SJCRH30 (cell line): ENCODE data around the gene ZBED6. TPM values are rescaled to one million over a fixed set of nuclear protein-coding genes. Genes with fewer than 3 reads are reported as not detected.
"Not testable (repeated sequence)": the region's sequence is repeated elsewhere in the genome, so short reads cannot be mapped to it uniquely, and the experiment has no call there.

Source experiments
- DNase-seq, 2 experiments: peaks; one replicate each; pipeline ENCODE4 v3.0.0-alpha.2; 2015 to 2020
- H3K27ac ChIP-seq: fragments of 250-450 bp; sonication (Bioruptor Pico); 2 replicates; pipeline ENCODE4 v1.5.1; 2020; ENCODE audit warnings: mild to moderate bottlenecking, moderate library complexity
- H3K27me3 ChIP-seq: fragments of 250-450 bp; sonication (Bioruptor Pico); 2 replicates; pipeline ENCODE4 v1.5.1; 2020; ENCODE audit warnings: mild to moderate bottlenecking, moderate library complexity
- H3K36me3 ChIP-seq: fragments of 250-450 bp; sonication (Bioruptor Pico); 2 replicates; pipeline ENCODE4 v1.5.1; 2020; ENCODE audit warnings: mild to moderate bottlenecking, moderate library complexity
- H3K4me1 ChIP-seq: fragments of 250-450 bp; sonication (Bioruptor Pico); 2 replicates; pipeline ENCODE4 v1.5.1; 2020; ENCODE audit warnings: mild to moderate bottlenecking, moderate library complexity
- H3K4me3 ChIP-seq: fragments of 250-450 bp; sonication (Bioruptor Pico); 2 replicates; pipeline ENCODE4 v1.5.1; 2020; ENCODE audit warnings: mild to moderate bottlenecking, moderate library complexity
- H3K9me3 ChIP-seq: fragments of 250-450 bp; sonication (Bioruptor Pico); replicated peaks from 2 replicates; pipeline ENCODE4 v1.5.1; 2020; ENCODE audit warnings: mild to moderate bottlenecking, moderate library complexity
- total RNA-seq: library from RNA; depleted of rRNA; stranded (reverse); fragments of >200 nt; shearing (Covaris generic); gene quantifications from 2 replicates; pipeline ENCODE4 v1.2.3, GENCODE V29; 2014

Gene ZBED6
- total RNA-seq, 1 experiment from 2014 or later: 21.4 TPM

- peaks cover 2% of the 10 kb centered on the region; the same call in 1 of the 2 replicates for H3K27me3 ChIP-seq
- peak in 1 of 2 experiments; percentile 19 for DNase-seq
- no peak overlapping the region for H3K27ac ChIP-seq
- H3K36me3 ChIP-seq: no peaks in the 10 kb centered on the region
- no peak overlapping the region for H3K4me3 ChIP-seq
- no peaks in the 10 kb centered on the region for H3K4me1 ChIP-seq
- H3K9me3 ChIP-seq: no peaks in the 10 kb centered on the region
Measured at GRCh38 chr1:203769505-203770343, 25.7 kb upstream of the ZBED6 start.

- Histone ChIP-seq H3K36me3 (no peaks in the 10 kb centered on the region), H3K27me3 (0 out of 2 replicates have a peak, but pooled peaks cover 2% of the 10 kb centered on the region), H3K4me1 (no peaks in the 10 kb centered on the region), H3K27ac (no peak overlapping the region), H3K4me3 (no peak overlapping the region), H3K9me3 (no peaks in the 10 kb centered on the region)
- DNase-seq: no peak
Measured at GRCh38 chr1:203771901-203772301, 23.5 kb upstream of the ZBED6 start.

- no peaks in the 10 kb centered on the region for H3K4me1 ChIP-seq
- H3K27ac ChIP-seq: no peak overlapping the region
- H3K36me3 ChIP-seq: no peaks in the 10 kb centered on the region
- no peaks in the 10 kb centered on the region for H3K9me3 ChIP-seq
- no peak overlapping the region for H3K4me3 ChIP-seq
- H3K27me3 ChIP-seq: 0 out of 2 replicates have a peak, but pooled peaks cover 2% of the 10 kb centered on the region
- DNase-seq: no peak
Measured at GRCh38 chr1:203772836-203773235, 22.6 kb upstream of the ZBED6 start.

- Histone ChIP-seq H3K9me3 (no peaks in the 10 kb centered on the region), H3K4me1 (no peaks in the 10 kb centered on the region), H3K27me3 (0 out of 2 replicates have a peak, but pooled peaks cover 2% of the 10 kb centered on the region), H3K27ac (no peak overlapping the region), H3K4me3 (no peak overlapping the region), H3K36me3 (no peaks in the 10 kb centered on the region)
- peak in 1 of 2 experiments; percentile 35 for DNase-seq
Measured at GRCh38 chr1:203776636-203777035, 18.8 kb upstream of the ZBED6 start.

GRCh38 chr1:203777596-203777995, 17.8 kb upstream of the ZBED6 start:
- H3K4me3 ChIP-seq: no peak overlapping the region
- no peak overlapping the region for H3K27ac ChIP-seq
- 0 out of 2 replicates have a peak, but pooled peaks cover 2% of the 10 kb centered on the region for H3K27me3 ChIP-seq
- no peaks in the 10 kb centered on the region for H3K4me1 ChIP-seq
- no peak for DNase-seq
- H3K36me3 ChIP-seq: no peaks in the 10 kb centered on the region
- H3K9me3 ChIP-seq: no peaks in the 10 kb centered on the region

- Histone ChIP-seq H3K9me3 (no peaks in the 10 kb centered on the region), H3K36me3 (no peaks in the 10 kb centered on the region), H3K4me1 (no peaks in the 10 kb centered on the region), H3K4me3 (no peak overlapping the region), H3K27ac (no peak overlapping the region), H3K27me3 (0 out of 2 replicates have a peak, but pooled peaks cover 2% of the 10 kb centered on the region)
- DNase-seq: no peak
Measured at GRCh38 chr1:203778146-203778545, 17.3 kb upstream of the ZBED6 start.

GRCh38 chr1:203778789-203779188, 16.6 kb upstream of the ZBED6 start:
- no peak overlapping the region for H3K27ac ChIP-seq
- H3K4me3 ChIP-seq: no peak overlapping the region
- H3K4me1 ChIP-seq: no peaks in the 10 kb centered on the region
- DNase-seq: no peak
- no peaks in the 10 kb centered on the region for H3K9me3 ChIP-seq
- H3K27me3 ChIP-seq: 0 out of 2 replicates have a peak, but pooled peaks cover 2% of the 10 kb centered on the region
- H3K36me3 ChIP-seq: no peaks in the 10 kb centered on the region

GRCh38 chr1:203781962-203782361, 13.5 kb upstream of the ZBED6 start:
- no peaks in the 10 kb centered on the region for H3K36me3 ChIP-seq
- H3K4me3 ChIP-seq: no peak overlapping the region
- H3K9me3 ChIP-seq: no peaks in the 10 kb centered on the region
- no peak overlapping the region for H3K27ac ChIP-seq
- H3K4me1 ChIP-seq: no peaks in the 10 kb centered on the region
- no peaks in the 10 kb centered on the region for H3K27me3 ChIP-seq
- DNase-seq: no peak

GRCh38 chr1:203789966-203790365, 5.5 kb upstream of the ZBED6 start:
- Histone ChIP-seq H3K4me3 (no peak overlapping the region), H3K27ac (no peak overlapping the region), H3K36me3 (no peaks in the 10 kb centered on the region), H3K4me1 (no peaks in the 10 kb centered on the region), H3K9me3 (0 out of 2 replicates have a peak, but pooled peaks cover 3% of the 10 kb centered on the region), H3K27me3 (no peaks in the 10 kb centered on the region; the same call in 1 of the 2 replicates)
- DNase-seq: no peak

- Histone ChIP-seq H3K4me3 (no peak overlapping the region), H3K9me3 (0 out of 2 replicates have a peak, but pooled peaks cover 3% of the 10 kb centered on the region), H3K4me1 (no peaks in the 10 kb centered on the region), H3K27me3 (no peaks in the 10 kb centered on the region; the same call in 1 of the 2 replicates), H3K36me3 (0 out of 2 replicates have a peak, but pooled peaks cover 2% of the 10 kb centered on the region), H3K27ac (no peak overlapping the region)
- no peak for DNase-seq
Measured at GRCh38 chr1:203791498-203791897, 3.9 kb upstream of the ZBED6 start.

- peaks cover 9% of the 10 kb centered on the region; the same call in 1 of the 2 replicates for H3K4me1 ChIP-seq
- peaks cover 12% of the 10 kb centered on the region for H3K36me3 ChIP-seq
- no peaks in the 10 kb centered on the region; the same call in 1 of the 2 replicates for H3K27me3 ChIP-seq
- no peak for DNase-seq
- H3K9me3 ChIP-seq: 0 out of 2 replicates have a peak, but pooled peaks cover 3% of the 10 kb centered on the region
- H3K27ac ChIP-seq: no peak overlapping the region
- no peak overlapping the region for H3K4me3 ChIP-seq
Measured at GRCh38 chr1:203792486-203792885, 2.9 kb upstream of the ZBED6 start.

GRCh38 chr1:203793561-203793960, 1.9 kb upstream of the ZBED6 start:
- not testable (repeated sequence) for H3K4me3 ChIP-seq, H3K4me1 ChIP-seq, H3K27me3 ChIP-seq, H3K9me3 ChIP-seq, H3K27ac ChIP-seq, DNase-seq
- peaks cover 23% of the 10 kb centered on the region for H3K36me3 ChIP-seq

GRCh38 chr1:203794764-203795440, 521 bp upstream of the ZBED6 start:
- Histone ChIP-seq H3K9me3 (0 out of 2 replicates have a peak, but pooled peaks cover 3% of the 10 kb centered on the region), H3K27me3 (no peaks in the 10 kb centered on the region), H3K4me3 (peak overlapping the region; percentile 81), H3K36me3 (peaks cover 36% of the 10 kb centered on the region), H3K27ac (peak overlapping the region; percentile 92), H3K4me1 (peaks cover 12% of the 10 kb centered on the region; the same call in 1 of the 2 replicates)
- no peak for DNase-seq

GRCh38 chr1:203796236-203796605, 798 bp downstream of the ZBED6 start:
- DNase-seq: peak; percentile 61 to 73
- Histone ChIP-seq H3K4me3 (peak overlapping the region; percentile 81), H3K36me3 (peaks cover 49% of the 10 kb centered on the region), H3K27ac (peak overlapping the region; percentile 92), H3K4me1 (peaks cover 12% of the 10 kb centered on the region; the same call in 1 of the 2 replicates), H3K27me3 (no peaks in the 10 kb centered on the region), H3K9me3 (no peaks in the 10 kb centered on the region)

- peaks cover 59% of the 10 kb centered on the region for H3K36me3 ChIP-seq
- H3K4me1 ChIP-seq: peaks cover 12% of the 10 kb centered on the region; the same call in 1 of the 2 replicates
- H3K27me3 ChIP-seq: no peaks in the 10 kb centered on the region
- no peak overlapping the region for H3K27ac ChIP-seq
- H3K4me3 ChIP-seq: peak overlapping the region; percentile 81
- peak in 1 of 2 experiments; percentile 16 for DNase-seq
- H3K9me3 ChIP-seq: no peaks in the 10 kb centered on the region
Measured at GRCh38 chr1:203797216-203797615, 1.8 kb downstream of the ZBED6 start.
